Measurements from ENCODE around the gene ECHDC3.

Gene ECHDC3

DNA sequence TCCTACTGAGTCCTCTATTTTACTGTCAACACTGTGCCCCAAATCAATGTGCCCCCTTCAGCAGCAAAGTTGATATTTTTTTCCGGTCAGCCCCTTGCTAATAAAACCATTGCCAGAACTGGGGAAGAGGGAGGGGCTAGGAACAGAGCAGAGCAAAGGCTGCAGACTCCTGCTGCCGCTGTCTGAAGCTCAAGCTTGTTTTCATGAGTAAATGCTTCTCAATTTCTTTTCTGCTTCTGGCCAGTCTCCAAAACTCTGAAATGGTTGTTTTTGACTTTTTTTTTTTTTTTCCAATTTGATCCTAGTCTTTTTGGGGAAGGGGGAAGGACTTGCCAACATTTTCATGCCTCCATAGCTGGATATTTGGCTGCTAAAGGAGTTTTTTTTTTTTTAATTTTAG is 54.3 kb downstream of the ECHDC3 start:
- in situ Hi-C loops (cut with HindIII; ENCODE audit: low pct_ligation_motif_present, low pct_unique_long_range_greater_than_20kb, low sequenced_read_pairs), result no loop called here
- DNase-seq, result no peak

DNA sequence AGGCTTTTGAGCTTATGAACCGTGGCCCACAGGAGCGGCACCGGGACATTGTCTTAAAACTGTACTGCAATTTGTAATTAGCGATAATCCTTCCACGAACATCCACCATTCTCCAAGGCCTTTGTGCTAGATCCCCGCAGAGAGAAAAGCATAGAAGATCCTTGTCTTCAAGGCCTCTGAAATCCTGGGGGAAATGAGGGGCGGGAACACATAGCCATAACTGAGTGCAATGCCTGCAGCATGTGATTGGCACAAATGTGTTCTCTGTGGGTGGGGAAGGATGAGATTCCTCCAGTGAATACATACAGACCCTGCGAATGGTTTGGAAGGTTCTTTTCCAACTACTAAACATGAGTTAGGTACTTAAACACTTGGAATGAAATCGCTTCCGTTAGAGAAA is 55.1 kb downstream of the ECHDC3 start:
- in situ Hi-C loops (cut with HindIII; ENCODE audit: low pct_ligation_motif_present, low pct_unique_long_range_greater_than_20kb, low sequenced_read_pairs), result no loop called here
- no peak for DNase-seq

DNA sequence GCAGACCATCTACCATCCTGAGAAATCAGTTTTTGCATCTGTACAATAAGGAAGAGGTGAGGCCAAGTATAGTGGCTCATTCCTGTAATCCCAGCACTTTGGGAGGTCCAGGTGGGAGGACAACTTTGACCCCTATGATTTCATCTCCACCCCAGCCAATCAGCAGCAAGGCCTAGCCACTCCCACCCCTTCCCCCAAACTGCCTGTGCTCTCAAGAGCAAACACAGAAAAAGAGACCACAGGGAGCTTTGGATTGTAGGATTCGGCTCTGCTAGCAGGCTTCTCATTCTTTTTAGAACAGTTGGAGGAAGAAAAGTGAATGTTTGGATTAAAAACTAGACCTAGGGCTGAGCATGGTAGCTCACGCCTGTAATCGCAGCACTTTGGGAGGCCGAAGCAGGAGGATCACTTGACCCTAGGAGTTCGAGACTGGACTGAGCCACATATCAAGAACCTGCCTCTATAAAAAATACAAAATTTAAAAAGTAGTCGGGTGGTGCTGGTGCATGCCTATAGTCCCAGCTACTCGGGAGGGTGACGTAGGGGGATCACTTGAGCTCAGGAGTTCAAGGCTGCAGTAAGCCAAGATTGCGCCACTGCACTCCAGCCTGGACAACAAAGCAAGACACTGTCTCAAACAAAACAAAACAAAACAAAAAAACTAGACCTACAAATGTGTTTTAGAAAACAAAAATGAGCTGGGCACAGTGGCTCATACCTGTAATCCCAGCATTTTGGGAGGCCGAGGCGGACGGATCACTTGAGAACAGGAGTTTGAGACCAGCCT is 55.9 kb downstream of the ECHDC3 start:
- no peak for DNase-seq
- in situ Hi-C loops (cut with HindIII; ENCODE audit: low pct_ligation_motif_present, low pct_unique_long_range_greater_than_20kb, low sequenced_read_pairs), result no loop called here

DNA sequence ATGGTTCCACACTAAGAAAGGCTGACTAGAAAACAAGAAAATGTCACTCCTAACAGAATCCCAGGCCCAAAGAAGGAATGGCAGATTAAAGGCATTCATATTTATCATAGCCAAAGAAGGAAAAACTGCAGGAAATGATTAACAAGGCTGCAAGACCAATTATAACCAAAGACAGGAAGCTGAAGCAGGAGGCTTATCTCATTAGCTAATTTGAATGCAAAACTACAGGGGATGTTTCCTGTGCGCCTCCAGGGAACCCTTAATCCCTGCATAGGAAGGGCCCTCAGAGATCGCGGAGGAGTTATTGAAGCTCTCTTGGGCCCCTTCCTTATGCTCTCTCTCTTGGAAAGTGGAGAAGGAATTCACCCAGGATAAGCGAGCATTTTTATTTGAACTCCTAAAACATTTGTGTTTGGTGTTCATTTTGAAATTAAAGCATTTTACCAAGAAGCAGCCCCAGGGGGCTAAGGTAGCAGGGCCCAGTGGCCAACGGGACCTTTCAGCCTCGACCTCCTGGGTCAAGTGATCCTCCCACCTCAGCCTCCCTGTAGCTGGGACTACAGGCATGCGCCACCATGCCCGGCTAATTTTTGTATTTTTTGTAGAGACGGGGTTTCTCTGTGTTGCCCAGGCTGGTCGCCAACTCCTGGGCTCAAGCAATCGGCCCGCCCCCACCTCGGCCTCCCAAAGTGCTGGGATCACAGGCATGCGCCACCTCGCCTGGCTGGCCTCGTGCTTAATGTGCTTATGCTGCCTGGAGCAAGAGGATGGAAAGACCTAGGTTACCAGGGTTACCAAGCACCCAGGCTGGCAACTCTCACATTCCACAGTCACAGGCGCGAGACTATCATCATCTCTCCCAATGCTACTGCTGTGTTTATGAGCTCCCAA is 56.9 kb downstream of the ECHDC3 start:
- no peak for DNase-seq
- in situ Hi-C loops (cut with HindIII; ENCODE audit: low pct_ligation_motif_present, low pct_unique_long_range_greater_than_20kb, low sequenced_read_pairs), result no loop called here

DNA sequence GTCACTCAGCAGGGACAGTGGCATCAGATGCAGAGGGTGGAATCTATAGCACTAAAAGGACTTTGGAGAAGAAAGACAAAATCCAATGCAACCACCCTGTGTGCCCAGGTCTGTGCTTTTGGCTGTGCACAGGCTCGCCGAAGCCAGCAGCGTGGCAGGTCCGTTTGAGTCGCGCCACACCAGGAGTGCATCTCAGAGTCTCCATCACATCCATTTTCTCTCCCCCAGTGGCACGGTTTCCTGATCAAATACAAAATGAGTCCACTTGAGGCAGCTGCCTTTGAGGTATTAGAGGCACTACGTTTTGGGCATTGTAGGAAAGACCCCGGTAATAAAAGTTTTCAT is 57.5 kb downstream of the ECHDC3 start:
- in situ Hi-C loops (cut with HindIII; ENCODE audit: low pct_ligation_motif_present, low pct_unique_long_range_greater_than_20kb, low sequenced_read_pairs), result no loop called here
- DNase-seq, result no peak

DNA sequence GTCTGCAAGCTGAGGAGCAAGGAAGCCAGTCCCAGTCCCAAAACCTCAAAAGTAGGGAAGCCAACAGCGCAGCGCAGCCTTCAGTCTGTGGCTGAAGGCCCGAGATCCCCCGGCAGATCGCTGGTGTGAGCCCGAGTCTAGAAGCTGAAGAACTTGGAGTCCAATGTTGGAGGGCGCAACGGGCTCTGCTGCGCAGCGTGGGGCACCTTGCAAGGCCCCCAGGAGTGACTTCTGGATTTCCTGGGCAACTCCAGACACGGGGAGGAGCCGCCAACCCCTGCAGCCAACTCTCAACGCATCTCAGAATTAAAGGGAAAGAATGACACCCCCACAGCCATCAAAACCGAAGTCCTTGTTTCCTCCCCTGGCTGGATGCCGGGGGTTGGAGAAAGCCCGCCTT is 62.2 kb downstream of the ECHDC3 start:
- in situ Hi-C loops (cut with HindIII; ENCODE audit: low pct_ligation_motif_present, low pct_unique_long_range_greater_than_20kb, low sequenced_read_pairs), result no loop called here
- DNase-seq, result no peak

DNA sequence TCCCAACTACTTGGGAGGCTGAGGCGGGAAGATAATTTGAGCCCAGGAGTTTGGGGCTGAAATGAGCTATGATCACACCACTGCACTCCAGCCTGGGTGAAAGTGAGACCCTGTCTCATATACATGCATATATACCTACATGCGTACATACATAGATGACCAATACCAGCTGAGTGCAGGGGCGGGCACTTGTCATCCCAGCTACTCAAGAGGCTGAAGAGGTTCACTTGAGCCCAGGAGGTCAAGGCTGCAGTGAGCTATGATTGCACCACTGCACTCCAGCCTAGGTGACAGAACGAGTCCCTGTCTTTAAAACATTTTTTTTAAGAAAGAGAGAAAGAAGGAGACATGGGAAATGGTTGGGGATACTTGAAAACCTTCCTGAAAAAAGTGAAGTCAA is 63.6 kb downstream of the ECHDC3 start:
- in situ Hi-C loops (cut with HindIII; ENCODE audit: low pct_ligation_motif_present, low pct_unique_long_range_greater_than_20kb, low sequenced_read_pairs), result no loop called here
- no peak for DNase-seq

DNA sequence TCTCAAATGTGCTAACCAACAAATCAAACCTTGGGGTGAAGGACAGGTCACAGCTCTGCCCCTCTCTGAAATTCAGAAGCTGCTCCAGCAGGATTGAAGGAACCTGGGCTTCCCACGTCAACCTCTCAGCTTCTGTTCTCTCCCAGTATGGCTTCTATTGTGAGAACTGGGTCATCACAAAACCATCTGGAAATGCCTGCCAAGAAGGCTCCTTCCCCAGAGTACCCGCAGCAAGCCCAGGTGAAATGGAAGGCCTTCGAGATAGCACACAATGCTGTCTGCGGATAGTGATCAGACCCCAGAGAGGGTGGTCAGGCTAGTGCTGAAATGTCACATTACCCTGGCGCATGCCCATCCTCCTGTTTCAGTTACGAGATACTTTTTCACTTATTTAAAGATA is 64.5 kb downstream of the ECHDC3 start:
- no peak for DNase-seq
- in situ Hi-C loops (cut with HindIII; ENCODE audit: low pct_ligation_motif_present, low pct_unique_long_range_greater_than_20kb, low sequenced_read_pairs), result no loop called here

DNA sequence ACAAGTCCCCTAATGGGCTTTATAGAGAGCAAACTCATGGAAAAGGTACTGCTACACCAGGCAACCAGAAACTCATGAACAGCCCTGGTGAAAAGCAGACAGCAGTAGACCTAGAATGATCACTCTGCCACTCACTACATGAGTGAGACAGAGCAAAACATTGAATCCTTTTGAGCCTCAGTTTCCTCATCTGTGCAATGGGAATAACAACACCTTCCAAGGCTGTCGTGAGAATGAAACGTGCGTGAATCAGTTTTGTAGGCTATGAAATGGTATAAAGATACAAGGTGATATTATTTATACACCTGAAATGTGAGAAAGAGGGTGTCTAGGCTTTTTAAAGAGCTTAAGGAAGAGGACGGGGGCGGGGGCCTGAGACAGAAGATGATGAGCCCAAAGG is 66.6 kb downstream of the ECHDC3 start:
- DNase-seq, result no peak
- in situ Hi-C loops (cut with HindIII; ENCODE audit: low pct_ligation_motif_present, low pct_unique_long_range_greater_than_20kb, low sequenced_read_pairs), result no loop called here

DNA sequence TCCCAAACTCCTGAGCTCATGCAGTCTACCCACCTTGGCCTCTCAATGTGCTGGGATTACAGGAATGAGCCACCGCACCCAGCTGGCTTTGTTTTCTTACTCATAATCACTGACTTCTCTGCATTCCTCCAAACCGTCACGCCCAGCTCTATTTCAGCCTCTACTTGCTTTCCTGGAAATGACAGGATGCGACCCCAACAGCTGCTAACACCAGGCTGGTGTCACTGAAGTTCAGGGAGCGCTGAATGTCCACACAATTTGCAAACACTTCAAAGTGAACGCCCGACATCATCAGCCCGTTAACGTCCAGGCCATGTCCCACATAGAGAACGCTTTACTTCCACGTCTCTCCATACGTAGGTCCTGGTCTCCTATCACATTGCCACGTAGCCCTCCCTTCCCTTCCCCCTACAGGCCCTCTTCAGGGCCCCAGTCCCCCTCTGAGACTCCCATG is 68.2 kb downstream of the ECHDC3 start:
- no peak for DNase-seq
- in situ Hi-C loops (cut with HindIII; ENCODE audit: low pct_ligation_motif_present, low pct_unique_long_range_greater_than_20kb, low sequenced_read_pairs), result no loop called here

DNA sequence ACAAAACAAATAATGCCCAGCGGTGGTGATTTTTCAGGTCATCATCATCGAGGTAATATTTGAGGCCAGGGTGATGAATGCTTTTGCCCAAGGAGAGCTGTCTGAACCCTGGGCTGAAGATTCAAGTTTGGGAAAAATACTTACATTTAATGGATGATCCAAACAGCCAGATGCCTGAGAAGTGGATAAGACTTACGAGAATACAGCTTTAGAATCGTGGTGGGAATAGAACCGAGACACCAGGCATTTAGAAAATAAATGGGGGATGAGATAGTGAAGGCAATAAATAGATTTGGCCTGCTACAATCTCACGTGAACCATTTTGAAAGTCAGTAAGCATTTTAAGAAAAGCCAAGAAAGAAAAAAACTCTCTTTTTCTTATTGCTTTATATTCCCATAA is 68.8 kb downstream of the ECHDC3 start:
- DNase-seq, result no peak
- in situ Hi-C loops (cut with HindIII; ENCODE audit: low pct_ligation_motif_present, low pct_unique_long_range_greater_than_20kb, low sequenced_read_pairs), result no loop called here

DNA sequence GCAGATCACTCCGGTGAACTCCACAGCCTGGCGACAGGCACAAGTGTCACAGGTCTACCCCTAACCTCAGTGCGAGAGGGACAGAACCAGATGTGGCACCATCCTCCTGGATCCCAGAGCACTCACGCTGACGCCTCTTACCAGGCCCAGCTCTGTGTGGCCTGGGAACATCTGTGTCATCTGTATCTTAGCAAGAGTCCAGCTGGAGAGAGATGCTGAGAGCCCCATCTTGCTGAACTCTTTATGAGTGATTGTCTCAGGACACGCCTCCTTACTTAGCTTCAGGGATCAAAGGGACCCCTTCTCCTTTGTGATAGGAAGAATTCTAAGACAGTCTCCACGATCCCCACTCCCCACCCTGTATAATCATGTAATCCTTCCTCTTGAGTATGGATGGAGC is 71.0 kb downstream of the ECHDC3 start:
- in situ Hi-C loops (cut with HindIII; ENCODE audit: low pct_ligation_motif_present, low pct_unique_long_range_greater_than_20kb, low sequenced_read_pairs), result no loop called here
- no peak for DNase-seq
